NK-92 (cell line): ENCODE measurements around the gene SSH2.
A peak's percentile ranks its signal among the peaks of the same experiment; 100 is the strongest.

ENCODE experiments used
- DNase-seq: peaks from one replicate; lab custom pipeline; 2025; ENCODE audit not compliant: unreplicated experiment; lab: John Stamatoyannopoulos, UW

The SSH2 gene

GRCh38 chr17:29642171-29642611, 287.8 kb downstream of the SSH2 start:
- no peak for DNase-seq

- DNase-seq, result no peak
Measured at GRCh38 chr17:29640981-29641642, 288.9 kb downstream of the SSH2 start.

- DNase-seq, result no peak
Measured at GRCh38 chr17:29640413-29640812, 289.6 kb downstream of the SSH2 start.

GRCh38 chr17:29633886-29634285, 296.1 kb downstream of the SSH2 start:
- DNase-seq, result no peak

- DNase-seq, result no peak
Measured at GRCh38 chr17:29630630-29631193, 299.3 kb downstream of the SSH2 start.

- DNase-seq, result no peak
Measured at GRCh38 chr17:29629839-29630238, 300.2 kb downstream of the SSH2 start.

- no peak for DNase-seq
Measured at GRCh38 chr17:29628644-29629043, 301.4 kb downstream of the SSH2 start.

- no peak for DNase-seq
Measured at GRCh38 chr17:29627951-29628350, 302.1 kb downstream of the SSH2 start.

GRCh38 chr17:29625037-29625750, 304.8 kb downstream of the SSH2 start:
- no peak for DNase-seq

- DNase-seq, result no peak
Measured at GRCh38 chr17:29624586-29624985, 305.4 kb downstream of the SSH2 start.

- no peak for DNase-seq
Measured at GRCh38 chr17:29623283-29623647, 306.8 kb downstream of the SSH2 start.

- DNase-seq, result no peak
Measured at GRCh38 chr17:29622337-29623282, 307.4 kb downstream of the SSH2 start, which contains the start of gene CORO6. Gene CORO6 (minus strand): TSS chr17:29622912. CDS start chr17:29621421, 1,491 bp downstream.

GRCh38 chr17:29621751-29622194, 308.3 kb downstream of the SSH2 start:
- DNase-seq, result no peak

GRCh38 chr17:29620779-29621500, 309.1 kb downstream of the SSH2 start:
- no peak for DNase-seq

- no peak for DNase-seq
Measured at GRCh38 chr17:29620271-29620670, 309.8 kb downstream of the SSH2 start.

GRCh38 chr17:29619251-29619650, 310.8 kb downstream of the SSH2 start:
- no peak for DNase-seq

GRCh38 chr17:29618272-29619065, 311.6 kb downstream of the SSH2 start:
- no peak for DNase-seq

GRCh38 chr17:29617481-29618271, 312.4 kb downstream of the SSH2 start:
- DNase-seq, result peak; percentile 18

GRCh38 chr17:29617125-29617480, 312.9 kb downstream of the SSH2 start:
- DNase-seq, result no peak
